HEK293 (cell line): ENCODE data around the gene PANX1.

Experiments used
- CTCF ChIA-PET: fragments of 350-600 bp; formaldehyde crosslinking; extraction: SDS; loops from one replicate; lab custom pipeline; 2021; ENCODE audit warnings: antibody characterized with exemption; lab: Yijun Ruan, JAX
- POLR2A ChIA-PET: fragments of 300-600 bp; formaldehyde crosslinking; extraction: SDS; loops from one replicate; lab custom pipeline; 2020; ENCODE audit warnings: antibody characterized with exemption, inconsistent platforms; lab: Yijun Ruan, JAX
- H3K27ac ChIP-seq: fragments of 200-500 bp; sonication (Bioruptor generic); 2 replicates; pipeline ENCODE4 v1.5.1; 2014; ENCODE audit warnings: low read depth, low read length, control low read depth, inconsistent platforms; ENCODE audit errors: extremely low read depth
- H3K36me3 ChIP-seq, 2 experiments: fragments of 200-500 bp in 1 of 2; sonication (Bioruptor generic) in 1 of 2; 1 replicate in 1 of 2; 2 replicates in 1 of 2; pipeline ENCODE4 v1.5.1; 2014 to 2017; ENCODE audit warnings: inconsistent platforms in 2 of 2, low read length in 2 of 2; ENCODE audit not compliant: control insufficient read depth in 2 of 2, insufficient read depth in 1 of 2
- H3K4me1 ChIP-seq: fragments of 200-500 bp; sonication (Bioruptor generic); 2 replicates; pipeline ENCODE4 v1.5.1; 2014; ENCODE audit warnings: mild to moderate bottlenecking, low read length, inconsistent platforms; ENCODE audit not compliant: control insufficient read depth, insufficient read depth
- H3K4me3 ChIP-seq: 2 replicates; pipeline ENCODE4 v1.5.1; 2011; ENCODE audit warnings: low read depth, mild to moderate bottlenecking, control low read depth, low read length, moderate library complexity
- H3K9me3 ChIP-seq: fragments of 200-500 bp; sonication (Bioruptor generic); 2 replicates; pipeline ENCODE4 v1.5.1; 2014; ENCODE audit warnings: low read depth, low read length, inconsistent platforms; ENCODE audit not compliant: control insufficient read depth, insufficient read depth
- GLIS2 ChIP-seq: fragments of 450-650 bp; formaldehyde crosslinking; IDR thresholded peaks from 2 replicates; pipeline ENCODE4 v1.5.1; 2016; ENCODE audit warnings: missing biosample characterization, missing genetic modification characterization
- KLF16 ChIP-seq: fragments of 450-650 bp; formaldehyde crosslinking; IDR thresholded peaks from 2 replicates; pipeline ENCODE4 v1.5.1; 2017; ENCODE audit warnings: missing biosample characterization, missing genetic modification characterization
- KLF9 ChIP-seq: fragments of 450-650 bp; formaldehyde crosslinking; IDR thresholded peaks from 2 replicates; pipeline ENCODE4 v1.5.1; 2016; ENCODE audit warnings: missing biosample characterization, missing genetic modification characterization, low read depth
- MEIS1 ChIP-seq: sonication (generic); formaldehyde crosslinking; IDR thresholded peaks from 2 replicates; pipeline ENCODE4 v1.8.1; 2022; ENCODE audit warnings: missing genetic modification reagents, mild to moderate bottlenecking, borderline replicate concordance
- MZF1 ChIP-seq: fragments of 450-650 bp; formaldehyde crosslinking; IDR thresholded peaks from 2 replicates; pipeline ENCODE4 v1.5.1; 2017; ENCODE audit warnings: missing biosample characterization, missing genetic modification characterization, borderline replicate concordance
- OVOL3 ChIP-seq: fragments of 450-650 bp; formaldehyde crosslinking; IDR thresholded peaks from 2 replicates; pipeline ENCODE4 v1.5.1; 2016; ENCODE audit warnings: missing biosample characterization, missing genetic modification characterization
- TRIM28 ChIP-seq: IDR thresholded peaks from 2 replicates; pipeline ENCODE4 v1.6.1; 2011; ENCODE audit warnings: low read length, control low read depth, borderline replicate concordance
- ZBTB1 ChIP-seq: fragments of 450-650 bp; formaldehyde crosslinking; IDR thresholded peaks from 2 replicates; pipeline ENCODE4 v1.5.1; 2016; ENCODE audit warnings: missing biosample characterization, missing genetic modification characterization
- ZBTB10 ChIP-seq: fragments of 450-650 bp; formaldehyde crosslinking; IDR thresholded peaks from 2 replicates; pipeline ENCODE4 v1.5.1; 2016; ENCODE audit warnings: missing biosample characterization, missing genetic modification characterization
- ZBTB44 ChIP-seq: fragments of 450-650 bp; IDR thresholded peaks from 2 replicates; pipeline ENCODE4 v1.5.1; 2018; ENCODE audit warnings: missing biosample characterization, mild to moderate bottlenecking, missing genetic modification characterization
- ZBTB49 ChIP-seq: fragments of 450-650 bp; formaldehyde crosslinking; IDR thresholded peaks from 2 replicates; pipeline ENCODE4 v1.5.1; 2016; ENCODE audit warnings: missing biosample characterization, missing genetic modification characterization, low read depth
- ZBTB8A ChIP-seq: fragments of 450-650 bp; formaldehyde crosslinking; IDR thresholded peaks from 2 replicates; pipeline ENCODE4 v1.5.1; 2016; ENCODE audit warnings: missing biosample characterization, missing genetic modification characterization
- ZEB2 ChIP-seq: fragments of 450-650 bp; formaldehyde crosslinking; IDR thresholded peaks from 2 replicates; pipeline ENCODE4 v1.5.1; 2016; ENCODE audit warnings: missing biosample characterization, missing genetic modification characterization
- ZNF140 ChIP-seq: fragments of 450-650 bp; formaldehyde crosslinking; IDR thresholded peaks from 2 replicates; pipeline ENCODE4 v1.5.1; 2016; ENCODE audit warnings: missing biosample characterization, missing genetic modification characterization
- ZNF18 ChIP-seq: fragments of 450-650 bp; formaldehyde crosslinking; IDR thresholded peaks from 2 replicates; pipeline ENCODE4 v1.5.1; 2016; ENCODE audit warnings: missing biosample characterization, missing genetic modification characterization
- ZNF211 ChIP-seq: fragments of 450-650 bp; formaldehyde crosslinking; IDR thresholded peaks from 2 replicates; pipeline ENCODE4 v1.5.1; 2016; ENCODE audit warnings: low read depth, missing biosample characterization, missing genetic modification characterization
- ZNF292 ChIP-seq: fragments of 450-650 bp; formaldehyde crosslinking; IDR thresholded peaks from 2 replicates; pipeline ENCODE4 v1.5.1; 2016; ENCODE audit warnings: low read depth, missing biosample characterization, missing genetic modification characterization, borderline replicate concordance
- ZNF350 ChIP-seq: fragments of 450-650 bp; formaldehyde crosslinking; IDR thresholded peaks from 2 replicates; pipeline ENCODE4 v1.5.0; 2017; ENCODE audit warnings: missing biosample characterization, mild to moderate bottlenecking, missing genetic modification characterization
- ZNF426 ChIP-seq: fragments of 450-650 bp; formaldehyde crosslinking; IDR thresholded peaks from 2 replicates; pipeline ENCODE4 v1.5.1; 2017; ENCODE audit warnings: missing biosample characterization, missing genetic modification characterization, mild to moderate bottlenecking, inconsistent platforms, moderate library complexity
- ZNF433 ChIP-seq: fragments of 450-650 bp; formaldehyde crosslinking; IDR thresholded peaks from 2 replicates; pipeline ENCODE4 v1.5.1; 2016; ENCODE audit warnings: missing biosample characterization, missing genetic modification characterization, low read depth
- ZNF449 ChIP-seq: fragments of 450-650 bp; formaldehyde crosslinking; IDR thresholded peaks from 2 replicates; pipeline ENCODE4 v1.5.1; 2017; ENCODE audit warnings: missing biosample characterization, mild to moderate bottlenecking, missing genetic modification characterization, moderate library complexity
- ZNF510 ChIP-seq: fragments of 450-650 bp; formaldehyde crosslinking; IDR thresholded peaks from 2 replicates; pipeline ENCODE4 v1.5.1; 2018; ENCODE audit warnings: mild to moderate bottlenecking, missing genetic modification characterization, missing biosample characterization; ENCODE audit not compliant: insufficient replicate concordance
- ZNF529 ChIP-seq: fragments of 450-650 bp; formaldehyde crosslinking; IDR thresholded peaks from 2 replicates; pipeline ENCODE4 v1.5.1; 2017; ENCODE audit warnings: missing genetic modification characterization, missing biosample characterization; ENCODE audit not compliant: insufficient replicate concordance
- ZNF530 ChIP-seq: fragments of 450-650 bp; formaldehyde crosslinking; IDR thresholded peaks from 2 replicates; pipeline ENCODE4 v1.5.1; 2016; ENCODE audit warnings: low read depth, missing biosample characterization, missing genetic modification characterization
- ZNF747 ChIP-seq: fragments of 450-650 bp; formaldehyde crosslinking; IDR thresholded peaks from 2 replicates; pipeline ENCODE4 v1.5.1; 2016; ENCODE audit warnings: missing biosample characterization, missing genetic modification characterization
- ZNF792 ChIP-seq: fragments of 450-650 bp; formaldehyde crosslinking; IDR thresholded peaks from 2 replicates; pipeline ENCODE4 v1.5.1; 2016; ENCODE audit warnings: missing biosample characterization, missing genetic modification characterization

Gene PANX1

GRCh38 chr11:94106716-94107115 is 21.9 kb upstream of the PANX1 start (continued):
- TF ChIP-seq ZBTB44 (tag by site-specific recombination) (no peak), KLF16 (tag by site-specific recombination) (no peak), ZBTB8A (tag by site-specific recombination) (no peak)

GRCh38 chr11:94107363-94107762 is 21.3 kb upstream of the PANX1 start:
- POLR2A ChIA-PET = no interaction called here
- CTCF ChIA-PET = no interaction called here
- no peaks in the 10 kb centered on the region for H3K9me3 ChIP-seq
- no peak overlapping the region for H3K4me3 ChIP-seq
- no peak overlapping the region for H3K27ac ChIP-seq
- TF ChIP-seq TRIM28 (no peak), ZNF18 (tag by site-specific recombination) (no peak), ZNF529 (tag by site-specific recombination) (no peak), ZBTB10 (tag by site-specific recombination) (no peak), ZNF510 (no peak), ZNF747 (tag by site-specific recombination) (no peak), ZBTB1 (no peak), ZNF292 (tag by site-specific recombination) (no peak), ZNF530 (tag by site-specific recombination) (no peak), MEIS1 (CRISPR knock-in tag) (no peak)
- H3K4me1 ChIP-seq = no peaks in the 10 kb centered on the region
- H3K36me3 ChIP-seq = no peaks in the 10 kb centered on the region

- ChIA-PET CTCF (interaction anchor here (1.0 kb wide), 1 partner anchor 190 kb away, joined by 7 read pairs; no protein-coding TSS in a partner anchor), POLR2A (no interaction called here)
- Histone ChIP-seq H3K27ac (no peak overlapping the region), H3K9me3 (no peaks in the 10 kb centered on the region), H3K4me1 (no peaks in the 10 kb centered on the region), H3K36me3 (no peaks in the 10 kb centered on the region), H3K4me3 (no peak overlapping the region)
- no peak for TF ChIP-seq ZNF449 (tag by site-specific recombination)
- no peak for TF ChIP-seq OVOL3
- no peak for TF ChIP-seq ZNF140
- no peak for TF ChIP-seq ZNF350 (tag by site-specific recombination)
- no peak for TF ChIP-seq KLF9 (tag by site-specific recombination)
- no peak for TF ChIP-seq ZNF426 (tag by site-specific recombination)
- no peak for TF ChIP-seq ZNF211 (tag by site-specific recombination)
- TF ChIP-seq ZEB2 = no peak
- no peak for TF ChIP-seq MZF1 (tag by site-specific recombination)
- TF ChIP-seq ZBTB49 (tag by site-specific recombination) = no peak
- TF ChIP-seq GLIS2 (tag by site-specific recombination) = no peak
- no peak for TF ChIP-seq ZNF792 (tag by site-specific recombination)
- no peak for TF ChIP-seq ZNF433 (tag by site-specific recombination)
Measured at GRCh38 chr11:94111241-94111640, 17.4 kb upstream of the PANX1 start.
